Chondrocyte (in vitro differentiated cells): Measurements from ENCODE around the gene SLC27A6. TPM values are rescaled to one million over a fixed set of nuclear protein-coding genes. Genes with fewer than 3 reads are reported as not detected.

Experiments
- DNase-seq: peaks from one replicate; pipeline ENCODE4 v3.0.0; 2021; ENCODE audit warnings: mixed read lengths, low spot score
- H3K27ac Mint-ChIP-seq: one replicate; pipeline ENCODE4 v1.8.0; 2021; ENCODE audit warnings: mild to moderate bottlenecking, moderate library complexity, mixed read lengths; ENCODE audit not compliant: unreplicated experiment
- H3K27me3 Mint-ChIP-seq: 2 replicates; pipeline ENCODE4 v1.8.0; 2021; ENCODE audit warnings: low read depth, mixed read lengths
- H3K36me3 Mint-ChIP-seq: 2 replicates; pipeline ENCODE4 v1.8.0; 2021; ENCODE audit warnings: low read depth, mixed read lengths
- H3K4me1 Mint-ChIP-seq: 2 replicates; pipeline ENCODE4 v1.8.0; 2021; ENCODE audit warnings: low read depth, mild to moderate bottlenecking, mixed read lengths
- H3K4me3 Mint-ChIP-seq: one replicate; pipeline ENCODE4 v1.8.0; 2021; ENCODE audit warnings: mild to moderate bottlenecking, moderate library complexity, mixed read lengths; ENCODE audit not compliant: unreplicated experiment
- H3K9me3 Mint-ChIP-seq: 2 replicates; pipeline ENCODE4 v1.8.0; 2021; ENCODE audit warnings: low read depth, mixed read lengths
- CTCF ChIP-seq: fragments of 200-600 bp; sonication (generic); IDR thresholded peaks from 2 replicates; pipeline ENCODE4 v1.5.0; 2021; ENCODE audit warnings: antibody characterized with exemption, mild to moderate bottlenecking, moderate library complexity
- total RNA-seq: library from RNA; stranded (reverse); gene quantifications from 3 replicates; pipeline ENCODE4 v1.2.1, GENCODE V29; 2021

SLC27A6 gene
- total RNA-seq, 1 donor from 2014 or later: 0.27 TPM

- Mint-ChIP-seq H3K36me3 (no peaks in the 10 kb centered on the region), H3K9me3 (no peaks in the 10 kb centered on the region), H3K27me3 (peaks cover 17% of the 10 kb centered on the region), H3K4me3 (no peak overlapping the region), H3K4me1 (peaks cover 12% of the 10 kb centered on the region), H3K27ac (no peak overlapping the region)
- no peak for DNase-seq
- no peak for TF ChIP-seq CTCF
These were observed 115.5 kb downstream of the SLC27A6 start for GRCh38 chr5:129080766-129081165.

DNA sequence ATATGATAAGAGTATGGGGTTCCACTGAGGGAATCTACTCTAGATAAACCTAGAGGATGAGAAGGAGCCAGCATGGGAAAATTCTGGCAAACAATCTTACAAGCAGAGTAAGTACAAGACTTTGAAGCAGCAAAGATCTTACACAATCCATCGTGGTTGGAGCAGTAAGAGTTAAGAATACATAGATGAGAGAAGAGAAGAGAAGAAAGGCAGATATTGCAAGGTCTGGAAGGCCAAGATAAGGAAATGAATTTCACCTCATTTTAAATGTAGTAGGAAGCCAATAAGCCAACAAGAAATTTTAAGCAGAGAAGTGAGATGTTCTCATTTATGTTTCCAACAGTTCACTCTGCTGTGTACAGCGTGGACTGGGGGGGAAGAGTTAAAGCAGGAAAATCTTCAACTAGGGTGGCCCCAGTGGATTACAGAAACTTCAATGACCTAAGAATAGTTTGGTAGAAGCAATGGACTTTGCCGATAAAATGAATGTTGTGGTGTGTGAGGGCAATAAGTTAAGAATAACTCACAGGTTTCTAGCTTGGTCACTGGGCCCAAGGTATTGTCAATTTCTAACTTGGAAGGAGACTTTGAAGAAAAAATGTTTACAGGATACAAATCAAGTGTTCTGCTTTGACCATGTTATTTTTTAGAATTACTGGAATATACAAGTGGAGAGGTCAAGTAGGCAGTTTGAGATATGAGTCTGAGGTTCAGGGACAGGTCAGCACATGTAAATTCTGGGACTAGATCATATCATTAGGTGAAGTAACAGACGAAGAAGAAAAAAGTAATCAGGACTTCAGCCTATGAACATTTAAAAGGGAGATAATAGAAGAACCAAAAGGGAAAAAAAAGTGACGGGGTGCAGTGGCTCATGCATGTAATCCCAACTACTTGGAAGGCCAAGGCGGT lies 117.2 kb downstream of the SLC27A6 start:
- Mint-ChIP-seq H3K4me3 (no peak overlapping the region), H3K9me3 (no peaks in the 10 kb centered on the region)

More for the DNA sequence above, 117.2 kb downstream of the SLC27A6 start:
- DNase-seq: no peak
- no peak for TF ChIP-seq CTCF
- H3K27ac Mint-ChIP-seq: no peak overlapping the region
- no peaks in the 10 kb centered on the region for H3K36me3 Mint-ChIP-seq
- H3K4me1 Mint-ChIP-seq: peaks cover 6% of the 10 kb centered on the region
- peaks cover 28% of the 10 kb centered on the region for H3K27me3 Mint-ChIP-seq

Other genes with a start within 250 kb of the SLC27A6 start
- 6.4 to 7.4 TPM (median 7.1 TPM) in 3 replicates for gene ISOC1, start 129.3 kb downstream of the SLC27A6 start, total RNA-seq